NB4 (cell line): ENCODE data around the gene RIPOR3.

Source experiments
- POLR2A ChIP-seq: IDR thresholded peaks from 2 replicates; pipeline ENCODE4 v1.6.1; 2011; ENCODE audit warnings: mild to moderate bottlenecking; ENCODE audit not compliant: insufficient read length; ENCODE audit errors: extremely low read depth
- TF ChIP-seq, protein P1 (sequence below): IDR thresholded peaks from one replicate; pipeline ENCODE4 v1.5.1; 2012; ENCODE audit warnings: low read depth, low read length

DNA sequence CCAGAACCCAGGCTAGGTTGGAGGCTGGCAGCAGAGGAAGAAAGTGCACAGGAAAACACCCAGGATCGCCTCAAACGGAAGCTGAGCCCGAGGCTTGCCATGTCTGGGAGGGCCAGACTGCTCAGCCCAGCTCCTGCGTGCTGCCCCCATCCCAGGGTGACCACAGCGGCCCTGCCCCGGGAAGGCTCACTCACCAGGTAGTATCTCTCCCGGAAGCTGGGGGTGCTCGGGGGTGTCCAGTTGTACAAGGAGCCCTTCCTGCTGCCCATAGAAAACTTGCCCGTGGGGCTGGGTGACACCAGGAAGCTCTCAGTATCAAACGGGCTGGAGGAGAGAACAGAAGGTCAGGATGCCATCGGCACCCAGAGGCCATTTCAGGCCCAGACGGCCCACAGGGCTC is 86.9 kb downstream of the RIPOR3 start:
- TF ChIP-seq, protein P1, sequence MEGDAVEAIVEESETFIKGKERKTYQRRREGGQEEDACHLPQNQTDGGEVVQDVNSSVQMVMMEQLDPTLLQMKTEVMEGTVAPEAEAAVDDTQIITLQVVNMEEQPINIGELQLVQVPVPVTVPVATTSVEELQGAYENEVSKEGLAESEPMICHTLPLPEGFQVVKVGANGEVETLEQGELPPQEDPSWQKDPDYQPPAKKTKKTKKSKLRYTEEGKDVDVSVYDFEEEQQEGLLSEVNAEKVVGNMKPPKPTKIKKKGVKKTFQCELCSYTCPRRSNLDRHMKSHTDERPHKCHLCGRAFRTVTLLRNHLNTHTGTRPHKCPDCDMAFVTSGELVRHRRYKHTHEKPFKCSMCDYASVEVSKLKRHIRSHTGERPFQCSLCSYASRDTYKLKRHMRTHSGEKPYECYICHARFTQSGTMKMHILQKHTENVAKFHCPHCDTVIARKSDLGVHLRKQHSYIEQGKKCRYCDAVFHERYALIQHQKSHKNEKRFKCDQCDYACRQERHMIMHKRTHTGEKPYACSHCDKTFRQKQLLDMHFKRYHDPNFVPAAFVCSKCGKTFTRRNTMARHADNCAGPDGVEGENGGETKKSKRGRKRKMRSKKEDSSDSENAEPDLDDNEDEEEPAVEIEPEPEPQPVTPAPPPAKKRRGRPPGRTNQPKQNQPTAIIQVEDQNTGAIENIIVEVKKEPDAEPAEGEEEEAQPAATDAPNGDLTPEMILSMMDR: no peak
- TF ChIP-seq POLR2A: no peak
